ENCODE measurements around the gene QPCTL. TPM values are rescaled to one million over a fixed set of nuclear protein-coding genes. Genes with fewer than 3 reads are reported as not detected.

QPCTL gene
- total and polyA plus RNA-seq, 2 donors (not counting 1 experiment from before 2014, with no cell fraction given) = 9.4 to 50.9 TPM

GRCh38 chr19:45710356-45711130 is 18.1 kb downstream of the QPCTL start:
- H3K4me3 Mint-ChIP-seq = no peak overlapping the region
- intact Hi-C loops (cut with micrococcal nuclease) = no loop called here
- Histone ChIP-seq H3K4me3 (ENCODE audit: control extremely low read depth in 1 of 5, extremely low read depth in 1 of 5, insufficient read depth in 1 of 5, low read depth in 2 of 5, low read length in 4 of 5) (no peak overlapping the region), H4K20me1 (ENCODE audit: control insufficient read depth, insufficient read depth, low read length, poor library complexity, severe bottlenecking) (peaks cover 32% of the 10 kb centered on the region), H3K9ac (ENCODE audit: low read length) (no peak overlapping the region), H2AFZ (ENCODE audit: insufficient read depth, low read depth, low read length, poor library complexity, severe bottlenecking) (no peak overlapping the region), H3K79me2 (ENCODE audit: control insufficient read depth, insufficient read depth, low read length) (peaks cover 67% of the 10 kb centered on the region), H3K9me3 (ENCODE audit: control extremely low read depth in 1 of 3, control insufficient read depth in 2 of 3, insufficient read depth in 1 of 3, low read length in 2 of 3) (no peaks in the 10 kb centered on the region), H3K4me2 (replicated peaks; ENCODE audit: low read depth, low read length, poor library complexity, severe bottlenecking) (no peak overlapping the region), H3K27ac (ENCODE audit: low read length in 2 of 2) (no peak overlapping the region), H3K4me1 (ENCODE audit: control insufficient read depth in 2 of 2, insufficient read depth in 2 of 2, low read length in 2 of 2) (peaks cover 14 to 24% of the 10 kb centered on the region in 2 donors), H3K27me3 (replicated peaks in 1 of 4; ENCODE audit: control extremely low read depth in 1 of 4, control insufficient read depth in 3 of 4, insufficient read depth in 4 of 4, low read length in 3 of 4) (no peaks in the 10 kb centered on the region), H3K36me3 (replicated peaks in 1 of 2; ENCODE audit: control extremely low read depth in 1 of 2, control insufficient read depth in 1 of 2, extremely low read depth in 1 of 2, insufficient read depth in 2 of 2, low read length in 1 of 2) (peaks cover 0 to 18% of the 10 kb centered on the region in 2 experiments)
- TF ChIP-seq CTCF (IDR thresholded peaks at IDR 0.05) = no peak
- TF ChIP-seq EZH2 (IDR thresholded peaks at IDR 0.05; ENCODE audit: borderline replicate concordance, insufficient read depth, low read depth, low read length, poor library complexity, severe bottlenecking) = no peak
- WGBS (ENCODE audit: insufficient coverage) = 100% methylated on average over 1 of the region's 10 CpGs
- POLR2A ChIA-PET = no interaction called here
- no peak for DNase-seq
- CTCF ChIA-PET = interaction anchor here (0.6 to 1.1 kb wide), 4 partner anchors 18 to 309 kb away, joined by 3 to 4 read pairs (median 3); partner anchors contain the start of genes FBXO46 and QPCTL
- no peaks in the 10 kb centered on the region for H3K9me3 Mint-ChIP-seq (ENCODE audit: insufficient read depth)
- H3K4me1 Mint-ChIP-seq = peaks cover 38% of the 10 kb centered on the region
- H3K27me3 Mint-ChIP-seq = no peaks in the 10 kb centered on the region
- H3K27ac Mint-ChIP-seq = no peak overlapping the region
- ATAC-seq (ENCODE audit: low read depth) = no peak

All from B cell (primary cell).